Right lung (tissue), 5 donors: ENCODE data around the gene NGF. TPM values are rescaled to one million over a fixed set of nuclear protein-coding genes. Genes with fewer than 3 reads are reported as not detected.

Experiments
- DNase-seq, 2 donors: peaks; one replicate each; pipeline ENCODE4 v3.0.0-alpha.2; 2013
- polyA plus RNA-seq, 5 donors: library from polyadenylated mRNA; unstranded; fragments of 120-200 nt; gene quantifications; one replicate each; pipeline versions ENCODE4 v1.2.1 to v1.2.3, GENCODE V29; 2013; ENCODE audit warnings: inconsistent platforms in 1 of 5, low replicate concordance in 1 of 5; ENCODE audit not compliant: insufficient read length in 5 of 5, insufficient read depth in 1 of 5

NGF gene
- polyA plus RNA-seq, 5 donors, result 0.41 to 1.1 (median 0.88) TPM

DNA sequence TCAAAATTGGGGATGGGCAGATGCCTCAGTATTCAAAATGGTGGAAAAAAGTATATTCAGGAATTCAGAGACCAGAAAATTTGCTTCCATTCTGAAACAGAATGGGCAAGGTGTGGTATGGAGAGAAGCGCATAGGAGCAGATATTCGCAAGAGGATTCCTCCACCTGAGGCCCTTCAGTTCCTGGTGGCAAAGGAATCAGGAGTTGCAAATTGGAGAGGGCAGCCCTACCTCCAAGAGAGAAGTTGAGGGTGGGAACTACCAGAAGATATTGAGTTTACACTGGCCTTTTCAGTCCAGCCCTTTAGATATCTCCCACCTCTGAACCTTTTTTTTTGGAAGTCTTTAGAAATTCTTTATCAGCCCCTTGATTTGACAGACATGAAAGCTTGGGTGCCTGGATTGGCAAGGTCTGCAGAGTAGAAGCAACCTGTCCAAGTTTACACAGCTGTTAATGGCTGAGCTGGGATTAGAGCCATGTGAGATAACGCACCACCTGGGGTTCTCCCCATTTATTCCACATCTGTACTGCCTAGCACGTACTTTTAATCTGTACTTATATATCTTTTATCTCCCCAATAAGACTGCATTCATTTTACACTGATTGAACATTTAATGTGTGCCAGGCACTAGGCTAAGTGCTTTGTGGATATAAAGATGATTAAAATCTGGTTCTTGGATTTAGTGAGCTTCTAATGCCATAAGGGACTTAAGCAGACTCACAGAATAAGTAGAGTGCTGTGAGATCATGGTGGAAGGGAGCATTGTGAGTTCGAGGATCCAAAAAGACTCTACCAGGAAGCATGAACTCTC, 99.5 kb downstream of the NGF start:
- no peak for DNase-seq

DNA sequence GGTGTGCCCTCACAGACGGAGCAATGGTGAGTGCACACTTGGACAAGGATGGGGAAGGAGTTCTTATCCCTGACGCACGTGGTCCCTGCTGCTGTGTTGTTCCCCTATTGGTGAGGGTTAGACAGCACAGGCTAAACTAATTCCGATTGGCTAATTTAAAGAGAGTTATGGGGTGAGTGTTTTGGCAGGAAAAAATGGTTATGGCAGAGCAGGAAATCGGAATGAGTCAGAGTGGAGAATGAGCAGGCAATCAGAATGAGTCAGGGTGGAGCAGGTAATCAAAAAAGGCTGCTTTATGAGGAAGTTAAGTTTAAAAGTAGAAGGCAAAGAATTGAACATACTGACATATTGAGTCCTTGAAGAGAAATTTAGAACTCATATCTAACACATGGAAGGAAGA, 100.5 kb downstream of the NGF start:
- DNase-seq, result no peak

GRCh38 chr1:115237023-115237422, 101.0 kb downstream of the NGF start:
- DNase-seq, result no peak

Other genes with a start within 250 kb of the NGF start
- gene TSPAN2, start 248.7 kb downstream of the NGF start, polyA plus RNA-seq, result 10 to 100 TPM in 2 of 5 donors, 1 to 10 TPM in 3; 7.5 to 10.4 (median 9.1) TPM